NCI-H1092 treated with DMSO at 0.1 percent for 48 hours (cell line): ENCODE results near the gene CYP26C1.

ENCODE experiments used
- DNase-seq: peaks from one replicate; lab custom pipeline; 2025; lab: John Stamatoyannopoulos, UW

Gene CYP26C1

GRCh38 chr10:93115661-93116383, 55.2 kb downstream of the CYP26C1 start:
- DNase-seq, result peak; percentile 6
